ENCODE measurements around the gene C3orf22.

C3orf22 gene

GRCh38 chr3:126547721-126548120 is 11.0 kb downstream of the C3orf22 start:
- TF ChIP-seq EP300 (IDR thresholded peaks at IDR 0.05; ENCODE audit: borderline replicate concordance) = no peak
- TF ChIP-seq USF1 (IDR thresholded peaks at IDR 0.05) = no peak
- TF ChIP-seq EGR1 (IDR thresholded peaks at IDR 0.05) = no peak
- TF ChIP-seq TAF1 (IDR thresholded peaks at IDR 0.05; ENCODE audit: low read depth) = no peak

- no peak for TF ChIP-seq RAD21 (IDR thresholded peaks at IDR 0.05; ENCODE audit: low read depth)
- TF ChIP-seq USF1 (IDR thresholded peaks at IDR 0.05) = no peak
- TF ChIP-seq CREB1 (IDR thresholded peaks at IDR 0.05; ENCODE audit: low read depth) = no peak
- TF ChIP-seq YY1 (IDR thresholded peaks at IDR 0.05; ENCODE audit: low read depth) = no peak
- TF ChIP-seq EP300 (IDR thresholded peaks at IDR 0.05; ENCODE audit: borderline replicate concordance) = no peak
- TF ChIP-seq NFIC (IDR thresholded peaks at IDR 0.05) = no peak
- no peak for TF ChIP-seq ZBTB7A (IDR thresholded peaks at IDR 0.05; ENCODE audit: low read depth)
- no peak for TF ChIP-seq EGR1 (IDR thresholded peaks at IDR 0.05)
- no peak for TF ChIP-seq FOXM1 (IDR thresholded peaks at IDR 0.05; ENCODE audit: borderline replicate concordance, low read depth)
- no peak for TF ChIP-seq TCF12 (IDR thresholded peaks at IDR 0.05; ENCODE audit: low read depth)
- no peak for TF ChIP-seq REST (IDR thresholded peaks at IDR 0.05; ENCODE audit: low read depth)
- TF ChIP-seq TEAD4 (IDR thresholded peaks at IDR 0.05) = no peak
- no peak for TF ChIP-seq CEBPB (IDR thresholded peaks at IDR 0.05)
- TF ChIP-seq MAX (IDR thresholded peaks at IDR 0.05) = no peak
- no peak for TF ChIP-seq TAF1 (IDR thresholded peaks at IDR 0.05; ENCODE audit: low read depth)
Measured at GRCh38 chr3:126546549-126547239, 12.0 kb downstream of the C3orf22 start.

- no peak for TF ChIP-seq YY1 (IDR thresholded peaks at IDR 0.05; ENCODE audit: low read depth)
- no peak for TF ChIP-seq NFIC (IDR thresholded peaks at IDR 0.05)
- no peak for TF ChIP-seq FOXM1 (IDR thresholded peaks at IDR 0.05; ENCODE audit: borderline replicate concordance, low read depth)
- TF ChIP-seq RAD21 (IDR thresholded peaks at IDR 0.05; ENCODE audit: low read depth) = no peak
- no peak for TF ChIP-seq CREB1 (IDR thresholded peaks at IDR 0.05; ENCODE audit: low read depth)
Measured at GRCh38 chr3:126546013-126546412, 12.7 kb downstream of the C3orf22 start.

- TF ChIP-seq ZBTB7A (IDR thresholded peaks at IDR 0.05; ENCODE audit: low read depth) = no peak
- no peak for TF ChIP-seq TCF12 (IDR thresholded peaks at IDR 0.05; ENCODE audit: low read depth)
- no peak for TF ChIP-seq USF1 (IDR thresholded peaks at IDR 0.05)
- TF ChIP-seq EP300 (IDR thresholded peaks at IDR 0.05; ENCODE audit: borderline replicate concordance) = no peak
- no peak for TF ChIP-seq CEBPB (IDR thresholded peaks at IDR 0.05)
- no peak for TF ChIP-seq YY1 (IDR thresholded peaks at IDR 0.05; ENCODE audit: low read depth)
- TF ChIP-seq FOXM1 (IDR thresholded peaks at IDR 0.05; ENCODE audit: borderline replicate concordance, low read depth) = no peak
- no peak for TF ChIP-seq MAX (IDR thresholded peaks at IDR 0.05)
- TF ChIP-seq EGR1 (IDR thresholded peaks at IDR 0.05) = no peak
- no peak for TF ChIP-seq REST (IDR thresholded peaks at IDR 0.05; ENCODE audit: low read depth)
- no peak for TF ChIP-seq CREB1 (IDR thresholded peaks at IDR 0.05; ENCODE audit: low read depth)
- no peak for TF ChIP-seq RAD21 (IDR thresholded peaks at IDR 0.05; ENCODE audit: low read depth)
- TF ChIP-seq TEAD4 (IDR thresholded peaks at IDR 0.05) = no peak
- TF ChIP-seq TAF1 (IDR thresholded peaks at IDR 0.05; ENCODE audit: low read depth) = no peak
- no peak for TF ChIP-seq NFIC (IDR thresholded peaks at IDR 0.05)
Measured at GRCh38 chr3:126545544-126545943, 13.2 kb downstream of the C3orf22 start.

- TF ChIP-seq EP300 (IDR thresholded peaks at IDR 0.05; ENCODE audit: borderline replicate concordance) (no peak), ZBTB7A (IDR thresholded peaks at IDR 0.05; ENCODE audit: low read depth) (no peak), NFIC (IDR thresholded peaks at IDR 0.05) (no peak), YY1 (IDR thresholded peaks at IDR 0.05; ENCODE audit: low read depth) (no peak), RAD21 (IDR thresholded peaks at IDR 0.05; ENCODE audit: low read depth) (no peak), REST (IDR thresholded peaks at IDR 0.05; ENCODE audit: low read depth) (no peak), EGR1 (IDR thresholded peaks at IDR 0.05) (no peak), CREB1 (IDR thresholded peaks at IDR 0.05; ENCODE audit: low read depth) (no peak), CEBPB (IDR thresholded peaks at IDR 0.05) (no peak), MAX (IDR thresholded peaks at IDR 0.05) (no peak), TCF12 (IDR thresholded peaks at IDR 0.05; ENCODE audit: low read depth) (no peak), TAF1 (IDR thresholded peaks at IDR 0.05; ENCODE audit: low read depth) (no peak), TEAD4 (IDR thresholded peaks at IDR 0.05) (no peak), FOXM1 (IDR thresholded peaks at IDR 0.05; ENCODE audit: borderline replicate concordance, low read depth) (no peak), USF1 (IDR thresholded peaks at IDR 0.05) (no peak)
Measured at GRCh38 chr3:126544596-126545281, 14.0 kb downstream of the C3orf22 start.

Measured in Ishikawa (cell line).